NCI-H82 (cell line): ENCODE results near the gene ADAMTS19.
A peak's percentile ranks its signal among the peaks of the same experiment; 100 is the strongest.

ENCODE experiments used
- DNase-seq: peaks from one replicate; lab custom pipeline; 2025; lab: John Stamatoyannopoulos, UW

ADAMTS19 gene

GRCh38 chr5:129691220-129691619 lies 231.1 kb downstream of the ADAMTS19 start:
- no peak for DNase-seq

GRCh38 chr5:129696636-129697035 lies 236.5 kb downstream of the ADAMTS19 start:
- DNase-seq: no peak

- no peak for DNase-seq
These were observed 238.6 kb downstream of the ADAMTS19 start for GRCh38 chr5:129698661-129699060.

GRCh38 chr5:129716235-129716634 lies 256.1 kb downstream of the ADAMTS19 start:
- no peak for DNase-seq

GRCh38 chr5:129716651-129717050 lies 256.6 kb downstream of the ADAMTS19 start:
- DNase-seq: no peak

GRCh38 chr5:129717751-129718310 lies 257.7 kb downstream of the ADAMTS19 start:
- no peak for DNase-seq

- no peak for DNase-seq
These were observed 258.5 kb downstream of the ADAMTS19 start for GRCh38 chr5:129718471-129719090.

- no peak for DNase-seq
These were observed 264.1 kb downstream of the ADAMTS19 start for GRCh38 chr5:129724222-129724621.

- DNase-seq: no peak
These were observed 264.5 kb downstream of the ADAMTS19 start for GRCh38 chr5:129724647-129725046.

- no peak for DNase-seq
These were observed 279.7 kb downstream of the ADAMTS19 start for GRCh38 chr5:129739773-129740172.

- peak; percentile 5 for DNase-seq
These were observed 283.6 kb downstream of the ADAMTS19 start for GRCh38 chr5:129743541-129744187.

- DNase-seq: no peak
These were observed 285.9 kb downstream of the ADAMTS19 start for GRCh38 chr5:129745997-129746396.

GRCh38 chr5:129746876-129747275 lies 286.8 kb downstream of the ADAMTS19 start:
- no peak for DNase-seq

GRCh38 chr5:129747572-129748407 lies 287.7 kb downstream of the ADAMTS19 start, which contains the start of gene MINAR2:
Gene MINAR2 (plus strand): TSS chr5:129748094. CDS start chr5:129748191, 97 bp downstream.
- no peak for DNase-seq

- DNase-seq: no peak
These were observed 289.1 kb downstream of the ADAMTS19 start for GRCh38 chr5:129748913-129749880.

GRCh38 chr5:129760636-129761325 lies 300.7 kb downstream of the ADAMTS19 start:
- DNase-seq: no peak

GRCh38 chr5:129763651-129764050 lies 303.6 kb downstream of the ADAMTS19 start:
- DNase-seq: no peak

GRCh38 chr5:129766798-129767197 lies 306.7 kb downstream of the ADAMTS19 start:
- peak; percentile 5 for DNase-seq

GRCh38 chr5:129767927-129768380 lies 307.9 kb downstream of the ADAMTS19 start:
- DNase-seq: peak; percentile 95

- DNase-seq: no peak
These were observed 308.6 kb downstream of the ADAMTS19 start for GRCh38 chr5:129768735-129769134.
